H1 (cell line): Measurements from ENCODE around the gene ALKBH1.
"Not testable (repeated sequence)": the region's sequence is repeated elsewhere in the genome, so short reads cannot be mapped to it uniquely, and the experiment has no call there.

Experiments used
- CHD2 ChIP-seq: IDR thresholded peaks from 2 replicates; pipeline ENCODE4 v1.6.1; 2012; ENCODE audit warnings: low read length, improper control_type of control experiment
- CTCF ChIP-seq, 3 experiments: IDR thresholded peaks; 1 replicate in 2 of 3; 2 replicates in 1 of 3; pipeline versions ENCODE4 v1.5.1 to v1.6.1; 2011; ENCODE audit warnings: low read length in 3 of 3, mild to moderate bottlenecking in 3 of 3, inconsistent platforms in 2 of 3, low read depth in 1 of 3, moderate library complexity in 1 of 3; ENCODE audit not compliant: insufficient read depth in 1 of 3; ENCODE audit errors: control extremely low read depth in 1 of 3
- EGR1 ChIP-seq: IDR thresholded peaks from 2 replicates; pipeline ENCODE4 v1.6.1; 2011; ENCODE audit warnings: low read depth, low read length, borderline replicate concordance
- EZH2 ChIP-seq: fragments of 200-600 bp; sonication (generic); IDR thresholded peaks from 2 replicates; pipeline ENCODE4 v1.7.1; 2012; ENCODE audit warnings: low read depth, mild to moderate bottlenecking, moderate library complexity, low read length, inconsistent platforms; ENCODE audit not compliant: severe bottlenecking
- POLR2A ChIP-seq, 2 experiments: IDR thresholded peaks; 1 replicate in 1 of 2; 2 replicates in 1 of 2; pipeline ENCODE4 v1.6.1; 2011; ENCODE audit warnings: low read depth in 2 of 2, low read length in 2 of 2, mild to moderate bottlenecking in 2 of 2; ENCODE audit errors: control extremely low read depth in 1 of 2
- RXRA ChIP-seq: IDR thresholded peaks from 2 replicates; pipeline ENCODE4 v1.6.1; 2011; ENCODE audit warnings: low read depth, mild to moderate bottlenecking, low read length, moderate library complexity; ENCODE audit not compliant: insufficient read depth
- SIN3A ChIP-seq, 2 experiments: IDR thresholded peaks in 1 of 2; conservative IDR thresholded peaks in 1 of 2; 2 replicates each; pipeline ENCODE4 v1.6.1; 2011 to 2012; ENCODE audit warnings: low read length in 2 of 2, improper control_type of control experiment in 1 of 2, low read depth in 1 of 2, mild to moderate bottlenecking in 1 of 2
- SP1 ChIP-seq: IDR thresholded peaks from 2 replicates; pipeline ENCODE4 v1.6.1; 2011; ENCODE audit warnings: low read depth, low read length
- TAF1 ChIP-seq: IDR thresholded peaks from 2 replicates; pipeline ENCODE4 v1.6.1; 2011; ENCODE audit warnings: mild to moderate bottlenecking, low read depth, low read length

GRCh38 chr14:77661562-77661961, 46.3 kb downstream of the ALKBH1 start:
- TF ChIP-seq RXRA; CTCF (IDR thresholded peaks at IDR 0.05; ENCODE audit: control extremely low read depth in 1 of 3, insufficient read depth in 1 of 3, low read depth in 1 of 3, low read length in 3 of 3); TAF1; CHD2; SP1; EGR1; SIN3A (conservative IDR thresholded peaks at IDR 0.05 in 1 of 2, IDR thresholded peaks at IDR 0.05 in 1 of 2; ENCODE audit: low read depth in 1 of 2, low read length in 2 of 2); EZH2; POLR2A (IDR thresholded peaks at IDR 0.05; ENCODE audit: control extremely low read depth in 1 of 2, low read depth in 2 of 2, low read length in 2 of 2): not testable (repeated sequence)
